Aorta (tissue), 5 donors: ENCODE results near the gene CACNA2D4. TPM values are rescaled to one million over a fixed set of nuclear protein-coding genes. Genes with fewer than 3 reads are reported as not detected.

Experiments used
- ATAC-seq: fragments of 200-7000 bp; cut with Tn5 transposase; one replicate; pipeline ENCODE4 v1.9.1; 2022; ENCODE audit warnings: moderate library complexity; ENCODE audit not compliant: low FRiP score
- DNase-seq, 2 donors: peaks; one replicate each; pipeline ENCODE4 v3.0.0-alpha.2; 2020
- H3K27ac ChIP-seq, 2 donors: one replicate each; pipeline ENCODE4 v1.5.1; 2013; ENCODE audit warnings: low read length in 2 of 2, mild to moderate bottlenecking in 2 of 2, moderate library complexity in 2 of 2, control low read depth in 1 of 2, inconsistent platforms in 1 of 2, low read depth in 1 of 2
- H3K27me3 ChIP-seq, 2 donors: one replicate each; pipeline ENCODE4 v1.6.1; 2013; ENCODE audit warnings: control low read depth in 1 of 2, low read length in 1 of 2, mild to moderate bottlenecking in 1 of 2, moderate library complexity in 1 of 2; ENCODE audit not compliant: insufficient read depth in 2 of 2, control insufficient read depth in 1 of 2
- H3K36me3 ChIP-seq, 2 donors: one replicate each; pipeline ENCODE4 v1.6.1; 2013; ENCODE audit warnings: control low read depth in 1 of 2, low read length in 1 of 2, mild to moderate bottlenecking in 1 of 2; ENCODE audit not compliant: insufficient read depth in 2 of 2, control insufficient read depth in 1 of 2
- H3K4me1 ChIP-seq, 2 donors: one replicate each; pipeline ENCODE4 v1.6.1; 2013; ENCODE audit warnings: low read length in 2 of 2, control low read depth in 1 of 2, mild to moderate bottlenecking in 1 of 2, moderate library complexity in 1 of 2; ENCODE audit not compliant: insufficient read depth in 2 of 2, control insufficient read depth in 1 of 2
- H3K4me3 ChIP-seq, 2 donors: one replicate each; pipeline ENCODE4 v1.5.1; 2013; ENCODE audit warnings: low read length in 2 of 2, control low read depth in 1 of 2, mild to moderate bottlenecking in 1 of 2
- H3K9me3 ChIP-seq: one replicate; pipeline ENCODE4 v1.6.1; 2013; ENCODE audit warnings: mild to moderate bottlenecking, low read length; ENCODE audit not compliant: control insufficient read depth
- WGBS, 2 donors: extraction: QIAGEN DNeasy Blood & Tissue Kit; methylation state at CpG; one replicate each; pipeline ENCODE4 v1.1.7; 2013; 5-methylcytosine and 5-hydroxymethylcytosine counted together
- intact Hi-C, 2 donors: fragments of 100-400 bp; cut with DNase I; formaldehyde crosslinking; loops; one replicate each; pipeline versions ENCODE4 v1.14.2 to v1.15.0; 2022
- polyA plus RNA-seq, 2 donors: library from polyadenylated mRNA; stranded (reverse); fragments of 200-250 nt; gene quantifications; one replicate each; pipeline ENCODE4 v1.2.3, GENCODE V29; 2013
- total RNA-seq, 2 donors: library from RNA; stranded (reverse); fragmentation: NEBNext Ultra II Directional; extraction: Animal tissue kit (Norgen Biotek cat#: 25700); gene quantifications; one replicate each; pipeline ENCODE4 v1.2.1, GENCODE V29; 2021
- donor health status: healthy with polysubstance abuse.
- donor health status: Bipolar disorder and iron deficiency.
- donor health status: DM: no; HTN: no; CAD: no.
- donor health status: DM: no; HTN: no; CAD: no.
- donor health status: DM: yes; HTN: yes; CAD: no.

The CACNA2D4 gene
- total and polyA plus RNA-seq, 4 donors: 0.88 to 9.7 (median 4.6) TPM

GRCh38 chr12:1922985-1923384 is 4.5 kb upstream of the CACNA2D4 start:
- WGBS, 2 donors: 97 to 98% methylated on average over 12 of the region's 12 CpGs
- Histone ChIP-seq H3K9me3 (no peaks in the 10 kb centered on the region), H3K27ac (no peak overlapping the region), H3K4me3 (no peak overlapping the region), H3K4me1 (no peaks in the 10 kb centered on the region), H3K27me3 (no peaks in the 10 kb centered on the region), H3K36me3 (no peaks in the 10 kb centered on the region)
- intact Hi-C loops: no loop called here
- DNase-seq (peak in 1 of 2 donors; percentile 28), ATAC-seq (no peak)

GRCh38 chr12:1922075-1922709 is 3.7 kb upstream of the CACNA2D4 start:
- Histone ChIP-seq H3K27ac (no peak overlapping the region), H3K4me1 (no peaks in the 10 kb centered on the region), H3K9me3 (no peaks in the 10 kb centered on the region), H3K36me3 (no peaks in the 10 kb centered on the region), H3K4me3 (no peak overlapping the region), H3K27me3 (no peaks in the 10 kb centered on the region)
- DNase-seq (peak in 1 of 2 donors; percentile 56), ATAC-seq (no peak)
- intact Hi-C loops: no loop called here
- WGBS, 2 donors: 91 to 94% methylated on average over 40 of the region's 40 CpGs

- ATAC-seq (no peak), DNase-seq (peak; percentile 75 to 77)
- Histone ChIP-seq H3K27ac (no peak overlapping the region), H3K4me1 (no peaks in the 10 kb centered on the region), H3K27me3 (no peaks in the 10 kb centered on the region), H3K9me3 (no peaks in the 10 kb centered on the region), H3K4me3 (no peak overlapping the region), H3K36me3 (no peaks in the 10 kb centered on the region)
- 93 to 96% methylated on average over 17 of the region's 17 CpGs for WGBS, 2 donors
- intact Hi-C loops: no loop called here
These were observed 2.5 kb upstream of the CACNA2D4 start for GRCh38 chr12:1920971-1921370.

- Histone ChIP-seq H3K4me1 (no peaks in the 10 kb centered on the region), H3K27me3 (no peaks in the 10 kb centered on the region), H3K9me3 (no peaks in the 10 kb centered on the region), H3K27ac (no peak overlapping the region), H3K36me3 (no peaks in the 10 kb centered on the region), H3K4me3 (no peak overlapping the region)
- intact Hi-C loops: no loop called here
- 97 to 98% methylated on average over 13 of the region's 13 CpGs for WGBS, 2 donors
- DNase-seq (peak; percentile 30 to 57), ATAC-seq (no peak)
These were observed 2.0 kb upstream of the CACNA2D4 start for GRCh38 chr12:1920436-1920835.

- intact Hi-C loops: no loop called here
- H3K27ac ChIP-seq: no peak overlapping the region
- H3K27me3 ChIP-seq: no peaks in the 10 kb centered on the region
- H3K4me1 ChIP-seq: no peaks in the 10 kb centered on the region
- no peak overlapping the region for H3K4me3 ChIP-seq
- no peak for ATAC-seq
- 94 to 99% methylated on average over 3 of the region's 3 CpGs for WGBS, 2 donors
- H3K36me3 ChIP-seq: no peaks in the 10 kb centered on the region
- DNase-seq: no peak
- no peaks in the 10 kb centered on the region for H3K9me3 ChIP-seq
These were observed 1.3 kb upstream of the CACNA2D4 start for GRCh38 chr12:1919763-1920162.

GRCh38 chr12:1919284-1919683 is 832 bp upstream of the CACNA2D4 start:
- 95 to 98% methylated on average over 5 of the region's 5 CpGs for WGBS, 2 donors
- no peak overlapping the region for H3K27ac ChIP-seq
- H3K9me3 ChIP-seq: no peaks in the 10 kb centered on the region
- H3K27me3 ChIP-seq: no peaks in the 10 kb centered on the region
- ATAC-seq: no peak
- DNase-seq: peak in 1 of 2 donors; percentile 35
- H3K4me1 ChIP-seq: no peaks in the 10 kb centered on the region
- H3K4me3 ChIP-seq: no peak overlapping the region
- no peaks in the 10 kb centered on the region for H3K36me3 ChIP-seq
- intact Hi-C loops: no loop called here

- H3K9me3 ChIP-seq: no peaks in the 10 kb centered on the region
- no peak overlapping the region for H3K27ac ChIP-seq
- no peaks in the 10 kb centered on the region for H3K36me3 ChIP-seq
- intact Hi-C loops: no loop called here
- peak; percentile 43 to 55 for DNase-seq
- 82 to 90% methylated on average over 6 of the region's 6 CpGs for WGBS, 2 donors
- H3K27me3 ChIP-seq: no peaks in the 10 kb centered on the region
- ATAC-seq: no peak
- H3K4me1 ChIP-seq: no peaks in the 10 kb centered on the region
- no peak overlapping the region for H3K4me3 ChIP-seq
These were observed 408 bp upstream of the CACNA2D4 start for GRCh38 chr12:1918884-1919236.

GRCh38 chr12:1917172-1918070 is 1.0 kb downstream of the CACNA2D4 start:
- WGBS, 2 donors: 65 to 66% methylated on average over 22 of the region's 22 CpGs
- Histone ChIP-seq H3K4me3 (no peak overlapping the region), H3K27ac (no peak overlapping the region), H3K9me3 (no peaks in the 10 kb centered on the region), H3K4me1 (no peaks in the 10 kb centered on the region), H3K27me3 (no peaks in the 10 kb centered on the region), H3K36me3 (no peaks in the 10 kb centered on the region)
- intact Hi-C loops: no loop called here
- ATAC-seq (no peak), DNase-seq (peak; percentile 55 to 62)
